CD4-positive, alpha-beta T cell treated with Interleukin-6 for 4 hours (primary cell): Measurements from ENCODE around the gene TMEM258.

Experiments
- DNase-seq: peaks from one replicate; pipeline ENCODE4 v3.0.0-alpha.2; 2020; ENCODE audit warnings: mixed read lengths

Gene TMEM258

GRCh38 chr11:61792310-61793082, at the start of gene TMEM258, which contains the start of gene FEN1:
TSS of gene TMEM258 (minus strand) at chr11:61792599. CDS start at chr11:61792558, 41 bp downstream.
TSS of gene FEN1 (plus strand) at chr11:61792911. CDS start at chr11:61795362, 2,451 bp downstream.
- peak; percentile 86 for DNase-seq

DNA sequence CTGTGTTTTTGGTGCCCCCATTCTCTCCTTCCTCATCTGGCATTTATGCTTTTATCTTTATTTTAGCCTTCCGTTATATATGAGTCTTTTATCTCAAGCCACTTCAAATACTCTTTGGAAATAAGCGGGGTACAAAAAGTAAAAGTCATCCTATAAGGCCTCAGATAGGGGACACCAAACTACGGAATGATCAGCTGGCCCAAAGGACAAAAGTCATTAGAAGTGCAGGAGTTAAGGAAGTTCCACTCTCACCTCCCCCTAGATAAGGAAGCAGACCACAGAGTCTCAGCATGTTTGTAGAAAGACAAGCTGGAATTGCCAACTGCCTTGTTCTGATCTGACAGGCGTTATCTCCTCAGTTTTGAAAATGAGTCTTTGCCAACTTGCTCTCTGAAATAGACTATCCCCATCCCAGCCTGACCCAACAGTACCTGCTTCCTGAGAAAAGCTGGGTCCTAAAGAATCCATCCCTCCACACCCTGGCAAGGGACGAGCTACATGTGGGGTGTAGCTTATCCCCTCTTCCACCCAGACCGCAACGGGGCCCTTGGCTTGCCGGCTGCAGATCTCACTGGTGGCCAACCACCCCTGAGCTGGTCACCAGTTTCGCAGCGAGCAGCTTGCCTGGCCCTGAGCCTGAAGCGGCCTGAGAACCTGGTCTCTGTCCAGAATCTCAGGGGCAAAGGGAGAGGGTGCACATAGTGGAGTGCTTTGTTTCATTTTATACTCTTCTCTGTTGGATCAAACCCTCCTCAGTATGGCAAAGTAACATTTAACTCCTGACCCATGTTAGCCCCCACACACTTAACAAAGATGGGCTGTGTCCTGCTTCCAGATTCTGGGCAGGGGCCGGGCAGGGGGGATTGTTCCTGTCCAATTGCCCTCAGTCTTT, 49.5 kb upstream of the TMEM258 start:
- no peak for DNase-seq

GRCh38 chr11:61840371-61840770, 48.0 kb upstream of the TMEM258 start:
- DNase-seq: no peak

- DNase-seq: no peak
These were observed 47.3 kb upstream of the TMEM258 start for GRCh38 chr11:61839742-61840141.

- no peak for DNase-seq
These were observed 46.5 kb upstream of the TMEM258 start for GRCh38 chr11:61838921-61839320.

- no peak for DNase-seq
These were observed 46.1 kb upstream of the TMEM258 start for GRCh38 chr11:61838501-61838900.

DNA sequence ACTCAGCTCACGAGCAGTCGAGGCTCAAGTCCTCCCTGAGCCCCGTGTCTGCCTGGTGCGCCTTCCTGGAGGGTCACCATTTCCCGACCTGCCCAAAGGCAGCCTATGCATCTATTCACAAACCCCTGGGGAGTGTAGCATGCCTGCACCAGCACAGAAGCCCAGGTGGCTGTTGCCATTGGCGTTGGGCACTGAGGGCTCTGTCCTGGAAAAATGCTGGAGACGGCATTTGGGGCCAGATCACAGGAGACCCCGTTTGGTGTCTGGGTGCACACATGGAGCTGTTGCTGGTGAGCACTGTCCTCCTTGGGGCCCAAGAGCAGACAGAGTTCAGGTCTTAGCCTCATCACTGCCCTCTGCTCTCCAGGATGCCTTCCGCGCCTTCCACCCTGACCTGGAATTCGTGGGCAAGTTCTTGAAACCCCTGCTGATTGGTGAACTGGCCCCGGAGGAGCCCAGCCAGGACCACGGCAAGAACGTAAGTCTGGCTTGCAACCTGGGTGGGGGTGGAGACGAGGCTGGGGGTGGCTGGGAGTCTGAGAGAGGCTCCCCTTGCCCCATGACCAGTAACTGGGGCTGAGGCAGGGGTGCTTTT, 45.1 kb upstream of the TMEM258 start:
- DNase-seq: no peak

GRCh38 chr11:61836193-61836592, 43.8 kb upstream of the TMEM258 start:
- no peak for DNase-seq

GRCh38 chr11:61834278-61835048, 42.1 kb upstream of the TMEM258 start:
- DNase-seq: peak; percentile 67

DNA sequence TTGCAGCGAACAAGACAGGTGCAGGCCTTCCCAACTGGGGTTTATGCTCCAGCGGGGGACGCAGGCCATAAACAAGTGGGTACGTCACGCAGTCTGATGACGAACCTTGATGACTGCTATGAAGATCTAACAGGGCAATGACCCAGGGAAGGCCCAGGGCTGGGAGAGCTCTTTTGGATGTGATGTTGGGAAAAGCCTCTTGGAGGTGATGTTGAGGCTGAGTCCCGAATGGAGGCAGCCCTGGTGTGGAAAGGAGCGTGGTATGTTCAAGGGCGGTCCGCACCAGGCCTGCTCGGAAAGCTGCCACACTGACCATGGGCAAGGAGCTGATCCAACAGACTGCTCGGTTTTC, 41.5 kb upstream of the TMEM258 start:
- no peak for DNase-seq

DNA sequence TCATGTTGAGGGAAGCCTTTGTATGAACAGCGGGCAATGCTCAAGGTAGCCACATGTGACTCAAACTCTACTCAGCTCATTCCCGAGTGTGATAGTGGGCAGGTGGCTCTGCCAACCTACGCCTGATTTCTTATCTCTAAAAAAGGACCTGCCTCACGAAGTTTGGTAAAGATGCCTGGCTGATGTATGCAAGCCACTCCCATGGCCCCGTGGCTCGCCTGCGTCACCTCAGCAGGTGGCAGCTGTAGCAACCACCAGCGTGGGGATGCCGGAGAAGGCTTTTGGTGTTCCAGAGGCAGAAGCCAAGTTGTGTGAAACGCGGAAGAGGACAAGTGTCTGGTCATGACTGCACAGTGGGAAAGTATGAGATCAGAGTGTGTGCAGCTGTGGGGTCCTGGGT, 41.1 kb upstream of the TMEM258 start:
- DNase-seq: peak; percentile 52

DNA sequence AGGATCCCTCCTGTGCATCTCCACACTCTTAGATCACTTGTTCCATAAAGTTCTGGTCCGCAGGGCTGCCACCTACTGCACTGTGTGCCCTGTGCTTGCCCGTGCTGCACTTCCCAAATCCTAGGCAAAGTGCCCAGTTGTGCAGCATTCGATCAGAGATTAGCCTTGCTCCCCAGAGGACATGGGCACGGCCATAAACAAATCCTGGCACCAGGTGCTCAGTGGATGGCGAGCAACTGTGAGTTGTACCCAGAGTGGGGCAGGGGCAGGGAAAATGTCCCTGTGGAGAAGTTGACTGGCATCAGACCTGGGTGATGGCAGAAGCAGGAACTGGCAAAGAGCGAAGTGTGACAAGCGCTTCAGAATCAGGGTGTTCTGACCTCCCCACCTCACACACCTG, 40.4 kb upstream of the TMEM258 start:
- no peak for DNase-seq

GRCh38 chr11:61832207-61832606, 39.8 kb upstream of the TMEM258 start:
- DNase-seq: no peak

DNA sequence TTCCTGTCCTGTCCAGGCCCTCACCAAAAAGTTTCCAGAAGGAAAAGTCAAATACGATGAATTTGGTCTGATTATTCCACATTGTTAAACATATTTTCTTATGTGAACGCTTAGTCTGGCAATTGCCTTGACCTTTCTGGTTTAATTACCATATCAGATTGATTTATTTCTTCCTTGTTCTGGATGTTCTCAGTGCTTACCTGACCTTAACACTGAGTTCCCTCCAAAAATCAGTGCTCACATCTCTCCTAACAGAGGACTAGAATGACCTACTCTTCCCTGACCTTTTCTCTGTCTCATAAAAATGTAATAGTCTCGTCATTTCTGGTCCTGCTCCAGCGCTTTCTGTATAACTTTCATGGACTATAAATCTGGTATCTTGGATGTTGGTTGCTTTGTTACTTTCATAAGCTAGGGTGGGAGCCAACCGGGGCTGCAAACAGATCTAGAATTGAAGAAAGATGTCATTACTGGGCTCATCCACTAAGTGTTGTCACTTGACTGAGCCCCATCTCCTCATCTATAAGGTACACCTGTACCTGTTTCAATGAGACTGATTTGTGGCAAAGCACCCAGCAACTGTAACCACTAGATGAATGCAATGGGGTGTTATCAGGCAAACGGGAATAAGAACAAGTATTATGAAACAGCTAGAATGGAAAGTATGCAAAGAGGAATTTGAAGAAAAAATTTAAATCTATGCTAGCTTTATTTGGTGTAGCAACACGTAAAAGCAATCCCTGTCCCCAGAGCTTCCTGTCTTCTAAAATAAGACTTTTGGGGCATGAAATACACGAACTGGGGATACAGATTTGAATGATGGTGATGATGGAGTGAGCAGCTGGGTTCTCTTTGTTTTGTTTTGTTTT, 38.1 kb upstream of the TMEM258 start:
- DNase-seq: no peak

DNA sequence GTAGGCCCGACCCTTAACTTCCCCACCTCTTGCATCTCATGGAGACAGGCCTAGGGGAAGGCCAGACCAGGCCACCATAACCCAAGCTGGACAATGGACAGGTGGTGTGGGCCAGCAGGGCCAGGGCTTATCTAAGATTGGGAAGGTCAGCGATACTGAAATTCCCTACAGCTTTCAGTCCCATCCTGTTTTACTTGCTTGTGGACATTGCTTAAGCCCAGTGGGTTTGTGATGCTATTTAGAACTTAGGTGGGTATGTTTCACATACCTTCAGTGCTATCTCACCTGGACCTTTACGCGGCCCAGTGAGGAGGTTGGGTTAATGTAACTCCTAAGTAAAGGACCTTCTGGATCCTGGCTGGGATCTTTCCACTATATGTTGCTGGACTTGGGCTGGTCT, 37.4 kb upstream of the TMEM258 start:
- DNase-seq: no peak

GRCh38 chr11:61828629-61829407, 36.4 kb upstream of the TMEM258 start:
- DNase-seq: peak; percentile 52

DNA sequence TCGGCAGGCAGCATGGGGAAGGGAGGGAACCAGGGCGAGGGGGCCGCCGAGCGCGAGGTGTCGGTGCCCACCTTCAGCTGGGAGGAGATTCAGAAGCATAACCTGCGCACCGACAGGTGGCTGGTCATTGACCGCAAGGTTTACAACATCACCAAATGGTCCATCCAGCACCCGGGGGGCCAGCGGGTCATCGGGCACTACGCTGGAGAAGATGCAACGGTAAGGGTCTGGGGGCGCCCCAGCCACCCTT, 35.9 kb upstream of the TMEM258 start:
- DNase-seq: no peak

DNA sequence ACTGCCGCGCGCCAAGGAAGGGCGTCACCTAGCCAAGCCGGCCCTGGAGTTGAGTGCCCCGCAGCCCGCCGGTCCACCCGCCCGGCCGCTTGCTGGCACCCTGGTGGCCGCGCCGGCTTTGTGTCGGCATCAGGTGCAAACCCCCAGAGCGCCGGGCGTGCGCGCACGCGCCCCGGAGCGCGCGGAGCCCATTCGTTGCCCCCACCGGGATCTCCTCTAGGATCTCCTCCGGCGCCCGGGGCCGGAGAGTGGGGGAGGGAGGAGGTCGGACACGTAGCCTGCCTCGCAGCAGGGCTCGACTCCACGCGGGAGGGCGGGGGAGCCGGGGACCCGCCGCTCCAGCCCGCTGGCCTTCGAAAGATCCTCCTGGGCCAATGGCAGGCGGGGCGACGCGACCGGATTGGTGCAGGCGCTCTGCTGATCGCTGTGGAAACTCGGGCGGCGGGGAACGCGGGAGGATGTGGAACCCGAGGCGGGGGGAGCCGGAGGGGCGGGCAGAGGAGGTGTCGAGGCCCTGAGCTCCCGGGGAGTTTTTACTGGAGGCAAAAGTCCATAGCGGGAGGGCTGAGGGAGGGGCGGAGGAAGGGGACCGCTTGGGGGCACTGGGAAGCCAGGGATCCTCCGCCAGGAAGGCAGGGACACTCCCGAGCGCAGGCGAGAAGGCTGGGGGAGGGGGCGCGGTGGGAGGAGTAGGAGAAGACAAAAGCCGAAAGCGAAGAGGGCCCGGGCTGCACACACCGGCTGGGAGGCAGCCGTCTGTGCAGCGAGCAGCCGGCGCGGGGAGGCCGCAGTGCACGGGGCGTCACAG, 35.4 kb upstream of the TMEM258 start, which contains the start of gene FADS2:
FADS2 (plus strand) TSS at position 730 of the 808 bp plus-strand sequence. CDS start 91 bp downstream, outside the sequence.
- DNase-seq: peak; percentile 90

GRCh38 chr11:61826930-61827570, 34.7 kb upstream of the TMEM258 start:
- DNase-seq: peak; percentile 10

DNA sequence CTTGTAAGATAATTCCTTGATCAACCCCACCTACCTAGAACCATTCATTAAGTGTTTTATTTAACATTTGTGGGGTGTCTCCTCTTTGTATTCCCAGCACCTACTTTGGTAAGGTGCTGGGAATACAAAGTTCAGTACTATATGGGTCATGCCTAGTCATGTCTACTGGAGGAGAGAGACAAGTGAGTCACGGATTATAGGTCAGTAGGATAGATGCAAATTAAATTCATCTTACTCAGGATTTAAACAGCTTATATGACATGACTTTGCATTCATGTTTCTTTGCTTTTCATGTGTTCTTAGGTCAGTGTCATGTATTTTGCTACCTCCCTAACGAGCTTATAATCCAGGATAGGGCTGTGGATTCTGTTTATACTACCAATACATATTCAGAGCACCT, 27.8 kb upstream of the TMEM258 start:
- no peak for DNase-seq
